NB4 (cell line): ENCODE results near the gene EXOC6.

Experiments used
- POLR2A ChIP-seq: IDR thresholded peaks from 2 replicates; pipeline ENCODE4 v1.6.1; 2011; ENCODE audit warnings: mild to moderate bottlenecking; ENCODE audit not compliant: insufficient read length; ENCODE audit errors: extremely low read depth
- TF ChIP-seq, protein P1 (sequence below): IDR thresholded peaks from one replicate; pipeline ENCODE4 v1.5.1; 2012; ENCODE audit warnings: low read depth, low read length

DNA sequence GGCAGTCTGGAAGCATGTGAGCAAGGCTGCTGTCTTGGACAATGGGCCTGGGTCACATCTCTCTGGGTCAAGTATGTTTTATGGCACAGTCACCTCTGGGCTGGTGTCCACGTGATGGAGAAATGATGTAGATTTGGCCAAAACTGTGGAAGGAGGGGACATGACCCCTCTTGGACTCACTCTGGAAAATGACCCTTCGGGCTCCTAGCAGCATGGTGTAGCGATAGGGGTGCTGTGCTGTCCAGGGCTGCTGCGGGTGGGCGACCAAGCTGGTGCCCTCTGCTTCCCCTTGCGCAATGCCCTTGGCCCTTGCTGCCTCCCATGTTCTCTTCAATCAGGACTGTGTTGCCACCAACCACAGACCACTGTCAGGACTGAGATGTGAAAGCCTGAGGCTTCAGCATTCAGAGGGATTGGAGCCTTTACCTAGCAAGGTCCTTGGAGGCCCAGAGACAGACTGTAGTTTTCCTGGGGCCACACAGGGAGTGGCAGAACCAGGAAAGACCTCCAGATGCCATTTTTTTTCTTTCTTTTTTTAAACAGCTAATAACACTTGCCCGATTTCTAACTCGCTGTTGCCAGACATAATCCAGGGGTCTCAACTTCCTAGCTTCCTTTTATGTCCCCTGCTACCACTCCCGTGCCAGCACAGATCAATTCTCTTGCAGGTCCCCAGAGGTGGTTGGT lies 231.5 kb downstream of the EXOC6 start:
- TF ChIP-seq, protein P1, sequence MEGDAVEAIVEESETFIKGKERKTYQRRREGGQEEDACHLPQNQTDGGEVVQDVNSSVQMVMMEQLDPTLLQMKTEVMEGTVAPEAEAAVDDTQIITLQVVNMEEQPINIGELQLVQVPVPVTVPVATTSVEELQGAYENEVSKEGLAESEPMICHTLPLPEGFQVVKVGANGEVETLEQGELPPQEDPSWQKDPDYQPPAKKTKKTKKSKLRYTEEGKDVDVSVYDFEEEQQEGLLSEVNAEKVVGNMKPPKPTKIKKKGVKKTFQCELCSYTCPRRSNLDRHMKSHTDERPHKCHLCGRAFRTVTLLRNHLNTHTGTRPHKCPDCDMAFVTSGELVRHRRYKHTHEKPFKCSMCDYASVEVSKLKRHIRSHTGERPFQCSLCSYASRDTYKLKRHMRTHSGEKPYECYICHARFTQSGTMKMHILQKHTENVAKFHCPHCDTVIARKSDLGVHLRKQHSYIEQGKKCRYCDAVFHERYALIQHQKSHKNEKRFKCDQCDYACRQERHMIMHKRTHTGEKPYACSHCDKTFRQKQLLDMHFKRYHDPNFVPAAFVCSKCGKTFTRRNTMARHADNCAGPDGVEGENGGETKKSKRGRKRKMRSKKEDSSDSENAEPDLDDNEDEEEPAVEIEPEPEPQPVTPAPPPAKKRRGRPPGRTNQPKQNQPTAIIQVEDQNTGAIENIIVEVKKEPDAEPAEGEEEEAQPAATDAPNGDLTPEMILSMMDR: no peak
- no peak for TF ChIP-seq POLR2A
